C1 segment of cervical spinal cord (tissue), 14 donors: ENCODE data around the gene RBPMS2.
"Not testable (repeated sequence)": the region's sequence is repeated elsewhere in the genome, so short reads cannot be mapped to it uniquely, and the experiment has no call there.

Experiments
- DNase-seq, 14 donors: peaks; one replicate each; lab custom pipeline; 2025; lab: John Stamatoyannopoulos, UW

Gene RBPMS2

DNA sequence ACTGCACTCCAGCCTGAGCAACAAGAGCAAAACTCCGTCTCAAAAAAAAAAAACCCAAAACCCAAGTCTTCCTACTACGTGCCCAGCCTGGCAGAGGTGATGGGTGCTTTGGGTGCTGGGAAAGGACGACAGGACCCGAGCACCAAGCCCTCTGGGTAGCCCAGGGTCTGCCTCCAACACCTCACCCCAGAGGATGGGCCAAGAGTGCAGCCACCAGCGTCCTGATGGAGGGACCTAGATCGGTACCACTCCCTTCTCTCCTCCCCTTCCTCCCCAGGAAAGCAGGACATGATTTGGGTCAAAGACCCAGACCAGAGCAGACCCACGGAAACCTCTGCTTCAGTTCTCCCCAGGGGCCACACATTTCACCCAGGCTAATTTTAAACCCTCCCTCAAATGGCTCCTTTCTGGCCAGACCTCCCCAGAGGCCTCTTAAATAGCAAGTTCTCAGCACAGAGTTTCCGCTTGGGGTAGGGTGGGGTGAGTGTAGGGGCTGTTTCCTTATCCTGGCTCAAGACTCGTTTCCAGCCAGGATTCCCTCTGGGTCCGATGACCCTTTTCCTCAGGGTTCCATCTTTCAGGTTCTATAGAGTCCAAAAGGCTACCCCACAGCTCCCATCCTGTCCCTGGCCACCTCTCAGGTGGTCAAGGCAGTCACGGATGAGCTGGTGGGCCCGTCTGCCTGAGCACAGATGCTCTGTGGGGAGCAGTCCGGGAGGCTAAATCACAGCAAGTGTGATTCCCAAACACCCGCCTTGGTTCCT is 20.5 kb downstream of the RBPMS2 start:
- DNase-seq = no peak

DNA sequence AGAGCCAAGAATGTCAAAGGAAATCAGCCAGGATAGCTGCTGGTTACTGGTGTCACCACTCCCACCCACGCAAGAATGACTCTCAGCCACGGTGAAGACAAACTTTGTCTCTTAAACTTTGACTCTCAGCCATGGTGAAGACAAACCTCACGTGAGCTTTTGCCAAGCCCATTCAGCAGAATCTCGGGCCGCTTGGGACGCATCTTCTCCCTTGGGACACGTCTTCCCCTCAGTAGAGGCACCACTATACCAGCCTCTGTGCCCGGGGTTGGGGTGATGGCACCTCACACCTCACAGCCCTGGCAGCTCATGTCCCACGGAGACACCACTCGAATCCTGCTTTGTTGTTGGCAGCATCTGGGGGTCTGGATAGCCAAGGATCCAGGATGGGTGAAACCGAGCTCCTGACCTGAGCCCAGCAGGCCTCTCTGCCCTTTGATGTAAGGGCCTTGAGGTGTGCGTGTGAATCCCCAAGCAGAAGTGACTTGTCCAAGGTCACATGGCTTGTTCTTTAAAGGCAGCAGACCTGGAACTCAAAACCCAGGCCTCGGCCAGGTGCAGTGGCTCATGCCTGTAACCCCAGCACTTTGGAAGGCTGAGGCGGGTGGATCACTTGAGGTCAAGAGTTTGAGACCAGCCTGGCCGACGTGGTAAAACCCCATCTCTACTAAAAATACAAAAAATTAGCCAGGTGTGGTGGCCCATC is 21.8 kb downstream of the RBPMS2 start:
- DNase-seq = no peak

DNA sequence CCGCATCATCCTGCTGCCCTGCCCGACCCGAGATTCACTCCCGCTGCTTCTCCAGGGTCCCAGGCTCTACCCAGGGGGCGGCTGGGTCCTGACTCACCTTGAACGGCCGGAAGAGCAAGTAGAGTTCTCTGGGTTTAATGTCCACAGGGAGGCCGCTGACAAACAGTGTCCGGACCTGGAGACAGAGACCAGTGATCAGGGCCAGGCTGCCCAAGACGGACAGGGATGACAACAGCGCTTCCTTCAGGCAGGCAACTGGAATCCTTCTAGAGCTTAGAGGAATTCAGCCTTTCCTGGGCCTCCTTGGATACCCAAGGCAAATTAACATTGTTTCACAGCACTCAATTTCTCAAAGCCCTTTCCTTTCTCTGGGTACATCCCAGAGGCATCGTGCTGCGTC is 23.9 kb downstream of the RBPMS2 start:
- DNase-seq = no peak

DNA sequence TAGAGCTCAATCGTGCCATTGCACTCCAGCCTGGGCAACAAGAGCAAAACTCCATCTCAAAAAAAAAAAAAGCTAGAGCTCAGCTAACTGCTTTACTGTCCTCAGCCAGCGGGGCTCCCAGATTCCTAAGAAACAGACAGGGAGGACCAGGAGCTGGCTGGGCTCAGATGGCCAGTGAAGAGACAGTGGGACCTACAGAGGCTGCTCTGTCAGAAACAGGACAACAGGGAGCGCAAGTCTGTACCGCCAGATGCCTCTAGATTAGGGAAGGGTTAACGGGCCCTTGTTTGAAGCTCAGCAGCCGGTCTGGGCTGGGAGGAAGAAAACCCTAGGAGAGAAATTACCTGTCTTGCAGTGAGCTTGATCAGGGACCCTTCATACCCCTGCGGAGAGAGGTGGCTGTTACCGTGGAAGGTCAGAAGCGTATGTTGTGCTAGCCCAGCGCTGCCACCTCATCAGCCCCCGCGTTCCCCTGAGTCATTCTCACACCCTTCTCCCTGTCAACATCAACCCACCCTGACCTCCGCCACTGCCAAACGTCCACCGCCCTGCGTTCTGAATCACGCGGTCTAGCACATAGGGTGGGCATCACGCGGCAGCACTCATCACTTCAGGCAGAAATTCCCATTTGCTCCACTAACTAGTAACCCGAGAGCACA is 25.3 kb downstream of the RBPMS2 start:
- DNase-seq = no peak

DNA sequence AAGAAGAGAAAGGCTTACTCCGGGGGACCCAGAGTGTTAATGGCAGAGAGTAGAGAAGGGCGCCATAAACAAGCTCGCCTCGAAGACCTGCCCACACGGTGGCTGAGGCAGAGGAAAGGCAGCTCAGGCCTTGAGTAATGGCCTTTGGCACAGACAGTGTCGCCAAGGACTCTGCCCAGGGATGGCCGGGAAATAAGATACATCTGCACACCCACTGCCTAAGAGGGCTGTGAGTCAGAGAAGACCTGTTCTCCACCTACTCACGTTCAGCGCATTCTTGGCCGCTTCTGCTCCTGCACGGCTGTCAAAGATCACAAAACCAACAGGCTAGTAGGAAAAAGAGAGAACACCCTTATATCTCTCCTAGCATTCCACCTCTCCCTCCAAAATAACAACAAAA is 26.2 kb downstream of the RBPMS2 start:
- peak in 1 of 14 donors; percentile 29 for DNase-seq

DNA sequence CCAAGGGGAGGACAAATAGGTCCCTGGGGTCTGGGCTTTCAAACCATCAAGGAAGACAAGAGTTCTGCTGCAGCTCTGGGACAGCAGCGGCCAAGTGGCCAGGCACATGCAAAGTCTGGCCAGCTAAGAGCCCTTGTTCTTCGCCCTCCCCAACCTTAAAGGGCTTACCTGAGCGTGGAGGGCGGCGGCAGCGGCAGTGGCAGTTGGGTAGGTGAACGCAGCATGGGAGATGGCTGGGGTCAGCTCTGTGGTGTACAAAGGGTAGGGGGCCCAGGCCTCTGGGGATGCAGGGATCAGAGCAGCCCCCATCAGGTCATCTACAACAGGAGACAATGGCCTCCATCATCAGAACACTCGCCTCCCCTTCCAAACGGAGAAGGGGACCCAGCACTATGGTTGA is 27.1 kb downstream of the RBPMS2 start:
- DNase-seq = no peak

DNA sequence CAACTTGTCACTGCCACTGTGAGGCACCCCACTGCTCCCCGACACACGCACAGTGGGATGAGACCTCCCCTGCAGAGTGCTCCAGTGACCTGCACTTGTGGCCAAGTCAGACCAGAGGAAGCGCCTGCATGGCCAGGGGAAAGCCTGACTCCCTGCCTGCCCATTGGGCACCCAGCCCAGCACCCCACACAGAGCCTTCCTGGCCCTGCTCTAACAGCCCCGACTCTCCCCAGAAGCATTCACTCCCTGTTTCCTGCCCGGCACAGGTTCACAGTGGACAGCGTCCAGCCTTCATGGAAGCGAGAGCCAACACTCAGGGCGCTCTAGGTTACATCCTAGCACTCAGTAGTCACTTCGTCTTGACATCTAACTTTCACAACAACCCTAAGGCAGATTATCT is 27.8 kb downstream of the RBPMS2 start:
- DNase-seq = peak in 1 of 14 donors; percentile 3

DNA sequence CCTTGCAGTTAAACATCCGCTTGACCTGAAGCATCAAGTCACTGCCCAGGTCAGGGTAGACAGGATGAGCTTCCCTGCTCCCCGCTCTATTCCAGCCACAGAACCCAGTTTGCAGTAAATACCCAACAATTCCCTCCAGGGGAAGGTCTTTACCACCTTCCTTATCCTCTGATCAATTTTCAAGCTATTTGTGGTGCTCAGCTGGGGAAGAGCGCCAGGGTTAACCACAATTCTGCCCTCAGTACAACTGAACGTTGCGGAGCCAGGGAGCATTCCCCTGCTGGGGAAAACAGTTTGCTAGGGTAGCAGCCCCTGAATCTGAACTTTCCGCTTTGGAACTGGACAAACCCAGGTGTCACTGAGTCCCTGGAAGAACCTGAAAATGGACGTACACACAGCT is 28.5 kb downstream of the RBPMS2 start:
- no peak for DNase-seq

DNA sequence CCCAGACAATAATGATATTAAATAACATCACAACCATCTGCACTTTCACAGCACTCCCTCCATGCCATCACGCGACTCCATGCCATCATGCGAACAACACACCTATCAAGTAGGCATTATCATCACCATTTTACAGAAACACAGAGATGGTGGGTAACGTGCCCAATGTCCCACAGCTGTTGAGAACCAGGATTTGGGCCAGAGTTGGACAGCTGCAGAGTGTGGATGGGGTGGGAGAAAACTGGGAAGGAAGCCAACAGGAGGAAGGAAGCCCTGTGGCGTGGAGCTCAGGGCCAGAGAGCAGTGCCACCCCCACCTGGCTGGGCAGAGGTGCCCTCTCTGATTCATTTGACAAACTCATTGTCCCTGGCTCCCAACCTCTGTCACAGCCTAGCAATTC is 29.0 kb downstream of the RBPMS2 start:
- no peak for DNase-seq

DNA sequence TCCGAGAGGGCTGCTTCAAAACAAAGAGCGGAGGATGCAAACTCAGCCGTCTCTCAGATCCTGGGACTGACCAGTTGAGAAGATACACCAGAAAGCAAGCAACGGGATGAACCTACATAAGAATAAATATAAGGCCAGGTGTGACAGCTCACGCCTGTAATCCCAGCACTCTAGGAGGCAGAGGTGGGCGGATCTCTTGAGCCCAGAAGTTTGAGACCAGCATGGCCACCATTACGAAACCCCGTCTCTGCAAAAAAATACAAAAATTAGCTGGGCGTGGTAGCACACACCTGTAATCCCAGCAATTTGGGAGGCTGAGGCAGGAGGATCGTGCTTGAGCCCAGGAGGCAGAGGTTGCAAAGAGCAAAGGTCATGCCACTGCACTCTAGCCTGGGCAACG is 31.7 kb downstream of the RBPMS2 start:
- no peak for DNase-seq

DNA sequence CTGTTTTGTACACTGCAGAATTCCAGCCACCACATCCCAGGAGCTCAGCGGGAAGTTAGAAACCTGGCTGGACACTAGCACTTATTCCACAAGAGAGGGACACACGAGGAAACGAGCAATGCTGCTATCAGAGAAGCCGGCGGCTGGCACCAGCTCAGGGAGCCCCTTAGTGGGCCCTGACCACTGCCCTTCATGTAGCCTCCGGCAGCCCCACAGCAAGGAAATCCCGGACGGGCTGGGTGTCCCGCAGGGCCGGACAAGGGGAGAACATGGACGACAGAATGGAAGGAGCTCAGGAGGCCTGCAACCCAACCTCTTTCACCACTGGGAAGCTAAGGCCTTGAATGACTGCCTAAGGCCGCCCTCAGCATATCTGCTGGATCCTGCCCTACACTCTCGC is 32.5 kb downstream of the RBPMS2 start:
- DNase-seq = no peak

DNA sequence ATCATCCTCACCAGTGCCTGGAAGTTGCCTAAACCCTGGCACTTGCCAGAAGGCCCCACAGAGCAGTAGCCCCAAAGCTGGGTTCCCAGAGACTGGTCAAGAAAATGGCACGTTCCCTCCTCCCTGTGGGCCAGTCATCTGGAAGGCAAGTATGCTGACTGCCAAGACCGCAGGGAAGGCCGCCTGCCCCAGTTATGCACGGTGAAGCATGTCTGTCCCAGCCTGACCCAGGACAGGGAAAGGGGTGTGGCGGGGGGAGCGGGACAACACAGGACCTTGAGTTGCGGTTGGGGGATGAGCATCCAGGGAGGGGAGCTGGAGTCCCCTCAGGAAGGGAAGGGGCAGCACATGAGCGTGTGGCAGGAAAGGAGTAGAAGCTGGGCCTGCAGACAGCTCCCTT is 33.0 kb downstream of the RBPMS2 start:
- DNase-seq = no peak

DNA sequence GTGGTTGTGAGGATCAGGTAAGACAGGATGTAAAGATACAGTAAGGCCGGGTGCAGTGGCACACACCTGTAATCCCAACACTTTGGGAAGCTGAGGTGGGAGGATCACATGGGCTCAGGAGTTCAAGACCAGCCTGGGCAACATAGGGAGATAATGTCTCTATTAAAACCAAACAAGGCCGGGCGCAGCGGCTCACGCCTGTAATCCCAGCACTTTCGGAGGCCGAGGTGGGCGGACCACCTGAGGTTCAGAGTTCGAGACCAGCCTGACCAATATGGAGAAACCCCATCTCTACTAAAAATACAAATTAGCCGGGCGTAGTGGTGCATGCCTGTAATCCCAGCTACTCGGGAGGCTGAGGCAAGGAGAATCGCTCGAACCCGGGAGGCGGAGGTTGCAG is 33.7 kb downstream of the RBPMS2 start:
- not testable (repeated sequence) for DNase-seq

DNA sequence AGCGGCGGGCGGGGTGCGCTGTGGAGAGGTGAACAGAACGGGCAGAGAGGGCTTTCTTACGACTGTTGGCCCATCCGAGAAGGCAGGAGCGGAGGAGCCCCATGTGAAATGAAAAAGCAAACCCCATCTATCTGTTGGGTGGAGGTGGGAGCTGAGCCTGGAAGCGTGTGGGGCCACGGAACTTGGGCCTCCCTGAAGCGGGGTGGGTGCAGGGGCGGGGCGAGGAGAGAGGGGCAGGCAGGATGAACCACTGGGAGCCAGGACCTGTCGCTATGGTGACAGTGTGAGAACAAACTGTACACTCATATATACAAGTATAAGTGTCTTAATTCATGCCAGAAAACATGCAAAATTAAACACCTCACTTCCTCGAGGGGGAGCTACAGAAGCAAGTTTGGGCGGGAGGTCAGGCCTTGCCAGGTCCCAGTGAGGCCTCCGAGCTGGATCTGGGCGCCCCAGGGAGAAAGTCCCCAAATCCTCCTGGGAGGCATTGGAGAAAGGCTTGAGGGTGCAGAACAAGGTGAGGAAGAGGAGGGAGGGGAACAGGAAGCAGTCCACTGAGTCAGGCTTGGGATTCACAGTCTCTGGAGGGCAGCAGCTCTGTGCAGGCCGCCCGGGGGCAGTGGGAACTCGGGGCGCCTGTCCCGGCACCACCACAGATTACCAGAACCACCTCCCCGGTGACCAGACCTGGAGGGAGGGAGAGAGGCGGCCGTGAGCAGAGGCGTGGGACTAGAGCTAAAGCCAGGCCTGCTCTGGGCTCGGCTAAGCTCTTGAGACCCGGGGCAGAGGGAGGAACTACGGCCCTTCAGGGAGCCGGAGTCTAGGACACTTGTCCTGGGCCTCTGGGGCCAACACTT is 34.8 kb downstream of the RBPMS2 start:
- no peak for DNase-seq

DNA sequence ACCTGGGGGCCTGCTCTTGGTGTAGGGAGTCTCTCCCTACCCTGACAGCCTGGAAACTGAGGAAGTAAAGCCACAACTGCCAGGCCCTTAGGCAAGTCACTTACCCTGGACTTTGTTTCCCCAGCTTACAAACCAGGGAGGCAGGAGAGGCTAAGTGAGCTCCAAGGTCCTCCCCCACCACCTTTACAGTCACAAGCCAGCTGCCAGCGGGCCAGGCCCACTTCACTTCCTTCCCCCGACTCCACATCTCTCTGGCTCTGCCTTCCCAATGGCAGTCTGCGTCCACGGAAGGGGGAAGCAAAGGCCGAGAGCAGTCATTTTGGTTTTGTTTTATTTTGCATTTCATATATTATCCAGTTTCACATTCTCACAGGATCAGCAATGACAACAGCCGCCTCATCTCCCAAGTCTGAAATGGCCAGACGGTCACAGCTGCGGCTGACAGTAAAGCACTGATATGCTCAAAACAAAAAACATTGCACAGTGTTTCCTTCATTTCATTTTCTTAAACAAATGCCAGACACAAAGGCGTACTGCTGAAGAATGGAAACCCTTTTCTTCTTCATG is 35.7 kb downstream of the RBPMS2 start:
- DNase-seq = no peak

DNA sequence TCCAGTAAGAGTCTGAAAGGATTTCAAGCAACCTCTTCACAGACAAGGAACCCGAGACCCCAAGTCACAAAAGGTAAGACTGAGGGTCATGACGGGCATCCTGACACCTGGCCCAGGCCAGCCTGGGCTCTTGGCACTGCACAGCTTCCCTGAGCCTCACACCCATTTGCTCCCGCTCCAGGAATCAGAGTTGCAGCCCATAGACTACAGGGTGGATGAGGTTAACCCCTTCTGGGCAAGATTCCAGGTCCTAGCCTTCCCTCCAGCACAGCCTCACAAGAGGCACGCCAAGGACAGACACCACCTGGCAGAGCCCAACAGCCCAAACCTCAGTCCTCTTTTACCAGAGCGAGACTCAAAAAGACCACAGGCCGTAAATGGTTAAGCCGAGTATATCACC is 36.2 kb downstream of the RBPMS2 start:
- no peak for DNase-seq

DNA sequence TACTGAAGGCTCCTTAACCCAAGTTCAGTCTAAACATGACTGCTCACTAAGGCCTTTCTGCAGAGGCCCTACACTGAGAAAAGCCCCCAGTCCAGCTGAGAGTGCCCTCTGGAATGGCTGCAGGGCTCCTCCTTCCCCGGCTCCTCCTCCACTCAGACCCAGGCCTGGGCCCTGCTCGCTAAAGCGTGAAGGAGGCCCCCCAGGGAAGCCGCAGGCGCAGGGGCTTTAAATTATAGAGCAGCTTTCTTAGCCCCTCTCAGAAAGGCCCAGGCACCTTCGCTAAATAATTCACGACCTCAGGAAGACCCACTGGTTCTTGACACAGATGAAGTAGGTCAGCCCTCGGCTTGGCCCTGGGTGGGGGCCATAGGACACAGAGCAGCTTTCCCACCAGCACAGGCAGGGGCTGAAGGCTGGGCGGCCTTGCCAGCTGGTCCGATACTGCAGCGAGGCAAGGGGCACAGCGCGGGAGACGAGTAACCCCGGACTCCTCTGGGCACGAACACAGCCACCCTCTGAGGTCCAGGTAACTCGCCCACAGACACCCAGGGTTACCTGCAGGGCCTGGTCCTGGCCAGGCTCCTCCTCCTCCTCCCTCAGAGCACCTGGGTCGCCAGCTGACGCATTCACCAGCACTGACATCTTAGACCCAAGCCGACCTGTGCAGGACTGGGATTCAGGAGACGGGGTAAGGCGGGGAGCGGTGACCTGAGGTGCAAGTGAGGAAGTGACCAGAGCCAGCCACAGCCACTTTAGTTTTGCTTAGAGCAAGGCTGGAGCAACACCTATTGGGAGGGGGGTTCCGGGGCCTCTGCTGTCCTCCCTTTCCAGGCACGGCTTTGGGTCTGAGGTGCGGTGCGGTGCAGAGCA is 36.9 kb downstream of the RBPMS2 start:
- DNase-seq = no peak

DNA sequence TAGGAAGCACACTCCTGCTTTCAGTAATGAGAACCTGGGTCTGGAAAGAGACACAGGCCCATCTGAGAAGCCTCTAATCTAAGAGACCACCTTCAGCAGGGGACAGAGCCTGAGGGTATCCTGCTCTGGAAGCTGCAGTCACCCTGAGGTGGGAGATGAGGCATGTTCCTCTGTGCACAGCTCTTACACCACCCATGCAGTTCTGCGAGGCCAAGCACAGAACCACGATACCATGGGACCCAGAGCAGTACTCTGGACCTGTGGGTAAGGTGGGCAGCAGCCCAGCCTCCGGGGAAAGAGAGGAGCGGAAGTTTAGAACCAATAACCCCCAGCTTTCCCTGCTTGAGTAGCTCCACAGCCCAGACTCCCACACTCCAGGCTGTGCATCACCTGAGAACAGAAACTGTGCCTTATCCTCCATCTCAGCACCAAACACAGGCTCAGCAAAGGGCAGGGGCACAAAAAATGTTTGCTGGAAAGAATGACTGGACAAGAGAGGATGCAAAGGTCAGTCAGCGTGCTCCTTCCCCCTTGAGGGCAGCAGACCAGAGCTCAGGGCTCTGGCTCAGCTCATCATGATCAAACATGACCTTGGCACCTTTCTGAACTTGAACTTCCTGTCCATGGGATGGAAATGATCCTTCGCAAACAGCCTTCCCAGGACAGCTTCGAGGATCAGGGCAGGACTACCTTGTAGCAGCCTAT is 43.1 kb downstream of the RBPMS2 start:
- no peak for DNase-seq

DNA sequence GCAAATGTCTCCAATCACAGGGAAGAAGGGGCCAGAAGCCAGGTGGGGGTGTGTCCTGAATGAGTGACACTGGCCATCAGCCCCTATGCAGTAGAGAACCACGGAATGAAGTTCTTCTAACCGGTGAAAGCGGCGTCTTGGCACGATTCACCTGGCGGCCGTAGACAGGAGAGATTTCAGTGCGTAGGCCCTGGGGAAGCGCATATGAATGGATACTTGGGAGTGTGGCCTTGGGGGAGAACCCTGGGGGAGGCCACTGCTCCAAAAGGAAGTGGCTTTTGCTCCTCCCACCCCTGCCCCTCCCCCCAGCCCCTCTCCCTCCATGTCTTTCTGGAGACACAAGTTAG is 43.6 kb downstream of the RBPMS2 start:
- DNase-seq = no peak
